PC-3 (cell line): ENCODE results near the gene SNRNP70. TPM values are rescaled to one million over a fixed set of nuclear protein-coding genes. Genes with fewer than 3 reads are reported as not detected.
A peak's percentile ranks its signal among the peaks of the same experiment; 100 is the strongest.

ENCODE experiments used
- ATAC-seq: fragments of 200-7000 bp; cut with Tn5 transposase; 2 replicates; pipeline ENCODE4 v1.9.1; 2020; ENCODE audit warnings: mild to moderate bottlenecking, moderate library complexity
- BruUV-seq: library from RNA; stranded (reverse); fragments of 400-500 nt; replicated peaks from 2 replicates; lab custom pipeline; 2021; lab: Mats Ljungman, UMichigan
- CTCF ChIA-PET: fragments of 300-600 bp; sonication (Branson Sonifier 250); formaldehyde crosslinking; loops from one replicate; lab custom pipeline; 2022; ENCODE audit warnings: antibody characterized with exemption; lab: Charles Lee
- POLR2A ChIA-PET: fragments of 300-600 bp; sonication (Branson Sonifier 250); formaldehyde crosslinking; loops from one replicate; lab custom pipeline; 2022; ENCODE audit warnings: antibody characterized with exemption; ENCODE audit not compliant: unreplicated experiment; lab: Charles Lee
- DNase-seq: peaks from one replicate; pipeline ENCODE4 v3.0.0-alpha.2; 2015
- H2AFZ ChIP-seq: fragments of 300-600 bp; sonication (generic); 2 replicates; pipeline ENCODE4 v1.6.0; 2016; ENCODE audit warnings: antibody characterized with exemption, low read length
- H3F3A ChIP-seq: fragments of 300-600 bp; sonication (generic); one replicate; pipeline ENCODE4 v1.6.0; 2017; ENCODE audit warnings: antibody characterized with exemption, low read length, control low read depth, mild to moderate bottlenecking; ENCODE audit not compliant: unreplicated experiment
- H3K27ac ChIP-seq: fragments of 300-600 bp; sonication (generic); 2 replicates; pipeline ENCODE4 v1.5.1; 2016; ENCODE audit warnings: mild to moderate bottlenecking, low read length
- H3K27me3 ChIP-seq: fragments of 300-600 bp; sonication (generic); 2 replicates; pipeline ENCODE4 v1.6.1; 2016; ENCODE audit warnings: low read length, mixed read lengths
- H3K36me3 ChIP-seq: fragments of 300-600 bp; sonication (generic); 2 replicates; pipeline ENCODE4 v1.6.1; 2016; ENCODE audit warnings: low read depth, mixed run types, low read length, mixed read lengths
- H3K4me1 ChIP-seq: fragments of 300-600 bp; sonication (generic); 2 replicates; pipeline ENCODE4 v1.5.1; 2016; ENCODE audit warnings: low read length; ENCODE audit not compliant: insufficient read depth
- H3K4me2 ChIP-seq: fragments of 300-600 bp; sonication (generic); 2 replicates; pipeline ENCODE4 v1.6.0; 2016; ENCODE audit warnings: low read length
- H3K4me3 ChIP-seq: fragments of 300-600 bp; sonication (generic); 2 replicates; pipeline ENCODE4 v1.5.1; 2016; ENCODE audit warnings: mild to moderate bottlenecking, low read length, mixed read lengths
- H3K79me2 ChIP-seq: fragments of 300-600 bp; sonication (generic); 2 replicates; pipeline ENCODE4 v1.6.1; 2017; ENCODE audit warnings: low read length, mixed read lengths
- H3K9ac ChIP-seq: fragments of 300-600 bp; sonication (generic); 2 replicates; pipeline ENCODE4 v1.6.0; 2016; ENCODE audit warnings: mild to moderate bottlenecking, low read length
- H3K9me2 ChIP-seq: fragments of 300-600 bp; sonication (generic); replicated peaks from 2 replicates; pipeline ENCODE4 v1.6.1; 2016; ENCODE audit warnings: mixed run types, low read length, mixed read lengths
- H3K9me3 ChIP-seq: fragments of 300-600 bp; sonication (generic); 2 replicates; pipeline ENCODE4 v1.6.1; 2016; ENCODE audit warnings: low read length, mixed read lengths
- H4K20me1 ChIP-seq: fragments of 300-600 bp; sonication (generic); 2 replicates; pipeline ENCODE4 v1.6.1; 2016; ENCODE audit warnings: low read length, mixed read lengths
- EZH2 ChIP-seq: fragments of 300-600 bp; sonication (generic); IDR thresholded peaks from one replicate; pipeline ENCODE4 v1.6.1; 2017; ENCODE audit warnings: antibody characterized with exemption, mild to moderate bottlenecking, low read length; ENCODE audit not compliant: unreplicated experiment
- EZH2phosphoT487 ChIP-seq: fragments of 300-600 bp; sonication (generic); IDR thresholded peaks from 2 replicates; pipeline ENCODE4 v1.6.1; 2018; ENCODE audit warnings: mild to moderate bottlenecking, antibody characterized with exemption, low read length, borderline replicate concordance
- intact Hi-C: fragments of 100-400 bp; cut with micrococcal nuclease; formaldehyde crosslinking; loops from 2 replicates; pipeline ENCODE4 v1.9.0; 2023
- total RNA-seq: library from RNA; depleted of rRNA; stranded (reverse); fragments of >200 nt; gene quantifications from 2 replicates; pipeline ENCODE4 v1.2.3, GENCODE V29; 2014
- TF ChIP-seq, protein P1 (sequence below): fragments of 300-600 bp; sonication (generic); conservative IDR thresholded peaks from 2 replicates; pipeline ENCODE4 v1.5.1; 2017; ENCODE audit warnings: antibody characterized with exemption, low read depth, mild to moderate bottlenecking, low read length

SNRNP70 gene
- total RNA-seq, 1 experiment from 2014 or later: 367 TPM

GRCh38 chr19:49118565-49119410, 33.5 kb downstream of the SNRNP70 start, which contains the start of gene C19orf73:
TSS of gene C19orf73 (minus strand) at chr19:49119143. CDS start at chr19:49119022, 121 bp downstream.
- Histone ChIP-seq H3K9me3 (no peaks in the 10 kb centered on the region), H3K27ac (peak within 1 kb of the TSS; percentile 52; the same call in 1 of the 2 replicates), H4K20me1 (no peaks in the 10 kb centered on the region), H3F3A (no peaks in the 10 kb centered on the region), H3K4me1 (peaks cover 8% of the 10 kb centered on the region; the same call in 1 of the 2 replicates), H2AFZ (peak within 1 kb of the TSS; percentile 88), H3K4me2 (peak within 1 kb of the TSS; percentile 84), H3K4me3 (peak within 1 kb of the TSS; percentile 75), H3K27me3 (no peaks in the 10 kb centered on the region), H3K79me2 (no peaks in the 10 kb centered on the region), H3K36me3 (no peaks in the 10 kb centered on the region), H3K9ac (peak within 1 kb of the TSS; percentile 70), H3K9me2 (no peaks in the 10 kb centered on the region)
- CTCF ChIA-PET: no interaction called here
- DNase-seq (peak; percentile 86), ATAC-seq (peak; percentile 78)
- intact Hi-C loops: no loop called here
- POLR2A ChIA-PET: no interaction called here
- TF ChIP-seq EZH2 (no peak), EZH2phosphoT487 (no peak)
- TF ChIP-seq, protein P1, sequence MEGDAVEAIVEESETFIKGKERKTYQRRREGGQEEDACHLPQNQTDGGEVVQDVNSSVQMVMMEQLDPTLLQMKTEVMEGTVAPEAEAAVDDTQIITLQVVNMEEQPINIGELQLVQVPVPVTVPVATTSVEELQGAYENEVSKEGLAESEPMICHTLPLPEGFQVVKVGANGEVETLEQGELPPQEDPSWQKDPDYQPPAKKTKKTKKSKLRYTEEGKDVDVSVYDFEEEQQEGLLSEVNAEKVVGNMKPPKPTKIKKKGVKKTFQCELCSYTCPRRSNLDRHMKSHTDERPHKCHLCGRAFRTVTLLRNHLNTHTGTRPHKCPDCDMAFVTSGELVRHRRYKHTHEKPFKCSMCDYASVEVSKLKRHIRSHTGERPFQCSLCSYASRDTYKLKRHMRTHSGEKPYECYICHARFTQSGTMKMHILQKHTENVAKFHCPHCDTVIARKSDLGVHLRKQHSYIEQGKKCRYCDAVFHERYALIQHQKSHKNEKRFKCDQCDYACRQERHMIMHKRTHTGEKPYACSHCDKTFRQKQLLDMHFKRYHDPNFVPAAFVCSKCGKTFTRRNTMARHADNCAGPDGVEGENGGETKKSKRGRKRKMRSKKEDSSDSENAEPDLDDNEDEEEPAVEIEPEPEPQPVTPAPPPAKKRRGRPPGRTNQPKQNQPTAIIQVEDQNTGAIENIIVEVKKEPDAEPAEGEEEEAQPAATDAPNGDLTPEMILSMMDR: no peak
- BruUV-seq: TSS peak; percentile 87

DNA sequence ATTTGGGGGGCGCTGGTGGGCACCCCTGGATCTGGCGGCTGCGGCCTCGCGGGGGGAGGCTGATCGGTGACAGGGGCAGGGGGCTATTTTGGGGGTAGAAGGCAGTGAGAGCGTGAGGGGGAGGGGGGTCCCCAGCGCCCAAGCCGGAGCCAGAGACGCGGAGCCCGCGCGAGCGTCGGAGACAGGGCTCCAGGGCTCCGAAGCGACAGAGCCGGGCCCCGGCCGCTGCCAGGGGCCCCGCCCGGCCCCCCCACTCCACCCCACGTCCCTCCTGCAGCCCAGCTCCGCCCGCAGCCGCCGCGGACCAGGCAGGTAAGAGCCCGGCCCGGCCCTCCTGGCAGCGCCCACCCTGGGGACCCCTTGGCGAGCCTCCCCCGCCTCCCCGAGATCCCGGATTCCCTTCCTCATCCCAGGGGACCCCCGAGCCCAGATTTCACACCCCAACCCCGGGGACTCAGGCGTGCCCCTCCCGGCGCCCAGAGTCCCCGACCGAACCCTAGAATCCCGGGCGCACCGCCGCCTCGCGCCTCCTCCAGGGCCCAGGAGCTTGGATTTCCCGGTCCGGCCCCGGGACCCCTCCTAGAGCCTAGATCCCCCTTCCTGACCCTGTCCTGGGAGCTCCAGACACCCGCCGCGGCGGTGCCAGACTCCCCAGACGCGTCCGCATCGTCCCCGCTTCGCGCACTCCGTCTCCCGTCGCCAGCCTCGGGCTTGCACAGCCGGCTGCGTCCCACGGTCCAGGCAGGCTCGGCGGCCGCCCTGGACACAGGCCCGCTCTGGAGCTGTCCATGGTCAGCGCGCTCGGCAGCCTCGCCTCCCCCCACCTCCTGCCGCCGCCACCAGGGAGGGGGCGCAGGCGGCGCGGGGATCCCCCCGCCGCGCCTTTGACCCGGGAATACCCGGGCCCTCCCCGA, 34.4 kb downstream of the SNRNP70 start, which contains the start of gene PPFIA3:
PPFIA3 (plus strand) TSS at position 134 of the 914 bp plus-strand sequence. CDS start 8,330 bp downstream, outside the sequence.
- Histone ChIP-seq H3K36me3 (no peaks in the 10 kb centered on the region), H4K20me1 (no peaks in the 10 kb centered on the region), H3K4me2 (peak within 1 kb of the TSS; percentile 84), H3K4me3 (peak within 1 kb of the TSS; percentile 75), H3K27me3 (no peaks in the 10 kb centered on the region), H3K9me3 (no peaks in the 10 kb centered on the region), H3K79me2 (no peaks in the 10 kb centered on the region), H3K4me1 (peaks cover 6% of the 10 kb centered on the region; the same call in 1 of the 2 replicates), H3F3A (no peaks in the 10 kb centered on the region), H2AFZ (peak within 1 kb of the TSS; percentile 88), H3K27ac (peak within 1 kb of the TSS; percentile 52; the same call in 1 of the 2 replicates), H3K9me2 (no peaks in the 10 kb centered on the region), H3K9ac (peak within 1 kb of the TSS; percentile 70)
- ChIA-PET POLR2A (interaction anchor here (0.5 kb wide), 1 partner anchor 102 kb away, joined by 3 read pairs; no protein-coding TSS in a partner anchor), CTCF (interaction anchor here (0.6 kb wide), 1 partner anchor 8 kb away, joined by 3 read pairs; no protein-coding TSS in a partner anchor)
- peak; percentile 39 for ATAC-seq
- TF ChIP-seq EZH2 (no peak), EZH2phosphoT487 (no peak)
- TF ChIP-seq, protein P1: no peak
- peak; percentile 46 for DNase-seq
- intact Hi-C loops: no loop called here
- BruUV-seq: no TSS peak
